ENCODE data around the gene PITPNM2. TPM values are rescaled to one million over a fixed set of nuclear protein-coding genes. Genes with fewer than 3 reads are reported as not detected.

The PITPNM2 gene
- total and polyA plus RNA-seq, 2 experiments from 2014 or later: 0.82 to 3.0 TPM

DNA sequence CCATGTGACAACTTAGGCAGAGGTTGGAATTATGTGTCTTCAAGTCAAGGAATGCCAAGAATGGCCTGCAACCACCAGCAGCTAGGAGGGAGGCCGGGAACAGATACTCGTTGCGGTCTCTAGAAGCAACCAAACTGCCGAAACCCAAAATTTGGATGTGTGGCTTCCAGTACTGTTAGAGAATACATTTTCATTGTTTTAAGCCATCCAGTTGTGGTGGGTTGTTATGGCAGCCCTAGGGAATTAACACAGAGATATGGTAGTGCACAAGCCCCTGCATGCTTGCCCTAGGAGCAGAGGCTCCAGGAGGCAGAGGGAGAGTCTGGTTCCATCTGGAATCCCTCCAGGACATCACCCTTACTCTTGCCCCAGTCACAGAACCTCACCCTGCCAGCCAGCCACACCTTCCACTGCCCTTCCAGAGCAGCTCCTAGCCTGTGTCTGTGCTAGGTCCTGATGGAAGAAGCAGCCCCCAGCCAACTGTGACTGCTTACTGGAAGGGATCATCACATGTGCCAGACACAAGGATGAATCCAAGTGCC is 19.5 kb downstream of the PITPNM2 start (continued):
- TF ChIP-seq, protein P1, sequence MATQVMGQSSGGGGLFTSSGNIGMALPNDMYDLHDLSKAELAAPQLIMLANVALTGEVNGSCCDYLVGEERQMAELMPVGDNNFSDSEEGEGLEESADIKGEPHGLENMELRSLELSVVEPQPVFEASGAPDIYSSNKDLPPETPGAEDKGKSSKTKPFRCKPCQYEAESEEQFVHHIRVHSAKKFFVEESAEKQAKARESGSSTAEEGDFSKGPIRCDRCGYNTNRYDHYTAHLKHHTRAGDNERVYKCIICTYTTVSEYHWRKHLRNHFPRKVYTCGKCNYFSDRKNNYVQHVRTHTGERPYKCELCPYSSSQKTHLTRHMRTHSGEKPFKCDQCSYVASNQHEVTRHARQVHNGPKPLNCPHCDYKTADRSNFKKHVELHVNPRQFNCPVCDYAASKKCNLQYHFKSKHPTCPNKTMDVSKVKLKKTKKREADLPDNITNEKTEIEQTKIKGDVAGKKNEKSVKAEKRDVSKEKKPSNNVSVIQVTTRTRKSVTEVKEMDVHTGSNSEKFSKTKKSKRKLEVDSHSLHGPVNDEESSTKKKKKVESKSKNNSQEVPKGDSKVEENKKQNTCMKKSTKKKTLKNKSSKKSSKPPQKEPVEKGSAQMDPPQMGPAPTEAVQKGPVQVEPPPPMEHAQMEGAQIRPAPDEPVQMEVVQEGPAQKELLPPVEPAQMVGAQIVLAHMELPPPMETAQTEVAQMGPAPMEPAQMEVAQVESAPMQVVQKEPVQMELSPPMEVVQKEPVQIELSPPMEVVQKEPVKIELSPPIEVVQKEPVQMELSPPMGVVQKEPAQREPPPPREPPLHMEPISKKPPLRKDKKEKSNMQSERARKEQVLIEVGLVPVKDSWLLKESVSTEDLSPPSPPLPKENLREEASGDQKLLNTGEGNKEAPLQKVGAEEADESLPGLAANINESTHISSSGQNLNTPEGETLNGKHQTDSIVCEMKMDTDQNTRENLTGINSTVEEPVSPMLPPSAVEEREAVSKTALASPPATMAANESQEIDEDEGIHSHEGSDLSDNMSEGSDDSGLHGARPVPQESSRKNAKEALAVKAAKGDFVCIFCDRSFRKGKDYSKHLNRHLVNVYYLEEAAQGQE (IDR thresholded peaks at IDR 0.05; ENCODE audit: unreplicated experiment): no peak
- TF ChIP-seq EZH2 (IDR thresholded peaks at IDR 0.05; ENCODE audit: low read depth, unreplicated experiment): no peak
- TF ChIP-seq POLR2AphosphoS5 (IDR thresholded peaks at IDR 0.05; ENCODE audit: low read depth): no peak
- TF ChIP-seq ZNF331 (CRISPR knock-in tag; IDR thresholded peaks at IDR 0.05; ENCODE audit: low read depth): no peak
- TF ChIP-seq CREB1 (CRISPR knock-in tag; IDR thresholded peaks at IDR 0.05; ENCODE audit: low read depth): no peak

DNA sequence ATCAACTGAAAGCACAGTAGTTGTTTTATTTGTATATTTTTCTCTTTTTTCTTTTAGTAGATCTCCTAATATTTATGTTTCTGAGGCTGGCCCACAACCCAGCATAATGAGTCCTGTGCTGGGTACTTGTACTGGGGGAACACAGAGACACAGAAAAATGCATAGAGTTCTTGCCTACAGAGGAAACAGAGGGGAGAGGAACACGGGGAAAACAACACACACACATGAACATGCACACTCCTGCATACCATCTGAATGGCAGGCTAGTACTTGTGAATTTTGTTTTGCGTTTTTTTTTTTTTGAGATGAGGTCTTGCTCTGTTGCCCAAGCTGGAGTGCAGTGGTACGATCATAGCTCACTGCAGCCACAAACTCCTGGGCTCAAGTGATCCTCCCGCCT is 21.3 kb downstream of the PITPNM2 start:
- H3K27ac ChIP-seq (ENCODE audit: low read depth): no peak overlapping the region
- peaks cover 10% of the 10 kb centered on the region for H3K27me3 Mint-ChIP-seq (ENCODE audit: insufficient read depth, low read depth, poor library complexity)
- ATAC-seq: no peak
- TF ChIP-seq, protein P2, sequence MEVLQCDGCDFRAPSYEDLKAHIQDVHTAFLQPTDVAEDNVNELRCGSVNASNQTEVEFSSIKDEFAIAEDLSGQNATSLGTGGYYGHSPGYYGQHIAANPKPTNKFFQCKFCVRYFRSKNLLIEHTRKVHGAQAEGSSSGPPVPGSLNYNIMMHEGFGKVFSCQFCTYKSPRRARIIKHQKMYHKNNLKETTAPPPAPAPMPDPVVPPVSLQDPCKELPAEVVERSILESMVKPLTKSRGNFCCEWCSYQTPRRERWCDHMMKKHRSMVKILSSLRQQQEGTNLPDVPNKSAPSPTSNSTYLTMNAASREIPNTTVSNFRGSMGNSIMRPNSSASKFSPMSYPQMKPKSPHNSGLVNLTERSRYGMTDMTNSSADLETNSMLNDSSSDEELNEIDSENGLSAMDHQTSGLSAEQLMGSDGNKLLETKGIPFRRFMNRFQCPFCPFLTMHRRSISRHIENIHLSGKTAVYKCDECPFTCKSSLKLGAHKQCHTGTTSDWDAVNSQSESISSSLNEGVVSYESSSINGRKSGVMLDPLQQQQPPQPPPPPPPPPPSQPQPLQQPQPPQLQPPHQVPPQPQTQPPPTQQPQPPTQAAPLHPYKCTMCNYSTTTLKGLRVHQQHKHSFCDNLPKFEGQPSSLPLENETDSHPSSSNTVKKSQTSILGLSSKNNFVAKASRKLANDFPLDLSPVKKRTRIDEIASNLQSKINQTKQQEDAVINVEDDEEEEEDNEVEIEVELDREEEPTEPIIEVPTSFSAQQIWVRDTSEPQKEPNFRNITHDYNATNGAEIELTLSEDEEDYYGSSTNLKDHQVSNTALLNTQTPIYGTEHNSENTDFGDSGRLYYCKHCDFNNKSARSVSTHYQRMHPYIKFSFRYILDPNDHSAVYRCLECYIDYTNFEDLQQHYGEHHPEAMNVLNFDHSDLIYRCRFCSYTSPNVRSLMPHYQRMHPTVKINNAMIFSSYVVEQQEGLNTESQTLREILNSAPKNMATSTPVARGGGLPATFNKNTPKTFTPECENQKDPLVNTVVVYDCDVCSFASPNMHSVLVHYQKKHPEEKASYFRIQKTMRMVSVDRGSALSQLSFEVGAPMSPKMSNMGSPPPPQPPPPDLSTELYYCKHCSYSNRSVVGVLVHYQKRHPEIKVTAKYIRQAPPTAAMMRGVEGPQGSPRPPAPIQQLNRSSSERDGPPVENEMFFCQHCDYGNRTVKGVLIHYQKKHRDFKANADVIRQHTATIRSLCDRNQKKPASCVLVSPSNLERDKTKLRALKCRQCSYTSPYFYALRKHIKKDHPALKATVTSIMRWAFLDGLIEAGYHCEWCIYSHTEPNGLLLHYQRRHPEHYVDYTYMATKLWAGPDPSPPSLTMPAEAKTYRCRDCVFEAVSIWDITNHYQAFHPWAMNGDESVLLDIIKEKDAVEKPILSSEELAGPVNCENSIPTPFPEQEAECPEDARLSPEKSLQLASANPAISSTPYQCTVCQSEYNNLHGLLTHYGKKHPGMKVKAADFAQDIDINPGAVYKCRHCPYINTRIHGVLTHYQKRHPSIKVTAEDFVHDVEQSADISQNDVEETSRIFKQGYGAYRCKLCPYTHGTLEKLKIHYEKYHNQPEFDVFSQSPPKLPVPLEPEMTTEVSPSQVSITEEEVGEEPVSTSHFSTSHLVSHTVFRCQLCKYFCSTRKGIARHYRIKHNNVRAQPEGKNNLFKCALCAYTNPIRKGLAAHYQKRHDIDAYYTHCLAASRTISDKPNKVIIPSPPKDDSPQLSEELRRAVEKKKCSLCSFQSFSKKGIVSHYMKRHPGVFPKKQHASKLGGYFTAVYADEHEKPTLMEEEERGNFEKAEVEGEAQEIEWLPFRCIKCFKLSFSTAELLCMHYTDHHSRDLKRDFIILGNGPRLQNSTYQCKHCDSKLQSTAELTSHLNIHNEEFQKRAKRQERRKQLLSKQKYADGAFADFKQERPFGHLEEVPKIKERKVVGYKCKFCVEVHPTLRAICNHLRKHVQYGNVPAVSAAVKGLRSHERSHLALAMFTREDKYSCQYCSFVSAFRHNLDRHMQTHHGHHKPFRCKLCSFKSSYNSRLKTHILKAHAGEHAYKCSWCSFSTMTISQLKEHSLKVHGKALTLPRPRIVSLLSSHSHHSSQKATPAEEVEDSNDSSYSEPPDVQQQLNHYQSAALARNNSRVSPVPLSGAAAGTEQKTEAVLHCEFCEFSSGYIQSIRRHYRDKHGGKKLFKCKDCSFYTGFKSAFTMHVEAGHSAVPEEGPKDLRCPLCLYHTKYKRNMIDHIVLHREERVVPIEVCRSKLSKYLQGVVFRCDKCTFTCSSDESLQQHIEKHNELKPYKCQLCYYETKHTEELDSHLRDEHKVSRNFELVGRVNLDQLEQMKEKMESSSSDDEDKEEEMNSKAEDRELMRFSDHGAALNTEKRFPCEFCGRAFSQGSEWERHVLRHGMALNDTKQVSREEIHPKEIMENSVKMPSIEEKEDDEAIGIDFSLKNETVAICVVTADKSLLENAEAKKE (CRISPR knock-in tag; IDR thresholded peaks at IDR 0.05): no peak
- TF ChIP-seq, protein P3, sequence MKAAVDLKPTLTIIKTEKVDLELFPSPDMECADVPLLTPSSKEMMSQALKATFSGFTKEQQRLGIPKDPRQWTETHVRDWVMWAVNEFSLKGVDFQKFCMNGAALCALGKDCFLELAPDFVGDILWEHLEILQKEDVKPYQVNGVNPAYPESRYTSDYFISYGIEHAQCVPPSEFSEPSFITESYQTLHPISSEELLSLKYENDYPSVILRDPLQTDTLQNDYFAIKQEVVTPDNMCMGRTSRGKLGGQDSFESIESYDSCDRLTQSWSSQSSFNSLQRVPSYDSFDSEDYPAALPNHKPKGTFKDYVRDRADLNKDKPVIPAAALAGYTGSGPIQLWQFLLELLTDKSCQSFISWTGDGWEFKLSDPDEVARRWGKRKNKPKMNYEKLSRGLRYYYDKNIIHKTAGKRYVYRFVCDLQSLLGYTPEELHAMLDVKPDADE (IDR thresholded peaks at IDR 0.05): no peak
- TF ChIP-seq, protein P1 (IDR thresholded peaks at IDR 0.05; ENCODE audit: unreplicated experiment): no peak
- TF ChIP-seq EZH2 (IDR thresholded peaks at IDR 0.05; ENCODE audit: low read depth, unreplicated experiment) (no peak), EZH2phosphoT487 (IDR thresholded peaks at IDR 0.05; ENCODE audit: unreplicated experiment) (no peak), STAT1 (IDR thresholded peaks at IDR 0.05; ENCODE audit: unreplicated experiment) (no peak), JUNB (IDR thresholded peaks at IDR 0.05; ENCODE audit: unreplicated experiment) (no peak), ZNF331 (CRISPR knock-in tag; IDR thresholded peaks at IDR 0.05; ENCODE audit: low read depth) (no peak), CREB1 (CRISPR knock-in tag; IDR thresholded peaks at IDR 0.05; ENCODE audit: low read depth) (no peak)

More for the DNA sequence above, 21.3 kb downstream of the PITPNM2 start:
- peaks cover 6% of the 10 kb centered on the region; the same call in 2 of the 3 replicates for H3K4me1 Mint-ChIP-seq
- H3K4me1 ChIP-seq (ENCODE audit: insufficient read depth): no peaks in the 10 kb centered on the region
- no peaks in the 10 kb centered on the region for H3F3A ChIP-seq (replicated peaks; ENCODE audit: low read depth)
- no peaks in the 10 kb centered on the region for H3K9me3 Mint-ChIP-seq
- DNase-seq (ENCODE audit: low spot score): no peak
- H3K36me3 Mint-ChIP-seq (ENCODE audit: low read depth): no peaks in the 10 kb centered on the region
- H3K27me3 ChIP-seq (ENCODE audit: insufficient read depth): no peaks in the 10 kb centered on the region
- no peak overlapping the region for H3K4me2 ChIP-seq
- H2AFZ ChIP-seq: no peak overlapping the region
- peaks cover 4% of the 10 kb centered on the region; the same call in 1 of the 2 replicates for H3K9me2 ChIP-seq (ENCODE audit: insufficient read depth)
- H3K36me3 ChIP-seq (ENCODE audit: insufficient read depth): no peaks in the 10 kb centered on the region
- H3K27ac Mint-ChIP-seq: no peak overlapping the region
- no peak overlapping the region for H3K4me3 Mint-ChIP-seq
- no peaks in the 10 kb centered on the region for H3K79me2 ChIP-seq (replicated peaks; ENCODE audit: insufficient read depth)
- no peaks in the 10 kb centered on the region for H4K20me1 ChIP-seq (replicated peaks; ENCODE audit: insufficient read depth)
- H3K4me3 ChIP-seq: no peak overlapping the region

Measured in GM23338 (cell line).